CD4-positive, alpha-beta T cell treated with Interleukin-10 for 1 hour (primary cell): ENCODE measurements around the gene SZRD1.
"Not testable (repeated sequence)": the region's sequence is repeated elsewhere in the genome, so short reads cannot be mapped to it uniquely, and the experiment has no call there.

Source experiments
- DNase-seq: peaks from one replicate; pipeline ENCODE4 v3.0.0-alpha.2; 2020

SZRD1 gene, protein sequence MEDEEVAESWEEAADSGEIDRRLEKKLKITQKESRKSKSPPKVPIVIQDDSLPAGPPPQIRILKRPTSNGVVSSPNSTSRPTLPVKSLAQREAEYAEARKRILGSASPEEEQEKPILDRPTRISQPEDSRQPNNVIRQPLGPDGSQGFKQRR

DNA sequence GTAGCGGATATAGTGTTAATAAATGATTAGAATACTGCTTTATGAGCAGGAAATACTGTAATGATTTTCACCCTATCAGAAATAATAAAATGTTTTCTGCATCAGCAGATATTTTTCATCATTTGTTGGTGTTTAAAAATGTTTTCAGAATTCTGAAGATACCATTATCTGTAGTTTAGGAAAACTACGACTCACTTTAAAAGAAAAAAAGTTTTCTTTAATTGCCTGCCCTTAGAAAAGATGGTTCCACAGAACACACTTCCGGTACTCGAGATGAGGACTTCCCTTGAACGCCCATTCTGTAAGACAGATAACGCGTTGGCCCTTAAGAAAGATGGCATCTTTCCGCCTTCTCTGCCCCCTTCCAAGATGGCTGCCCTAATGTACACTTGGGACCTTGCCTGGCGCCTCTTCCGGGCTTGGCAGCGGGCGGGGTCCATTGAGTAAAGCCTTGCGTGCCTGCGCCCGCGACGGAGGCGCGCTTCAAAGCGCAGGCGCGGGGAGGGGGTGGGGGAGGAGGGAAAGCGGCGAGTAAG is at the start of gene SZRD1:
Gene SZRD1, plus strand, starts transcription at position 521 of the 536 bp plus-strand sequence. CDS start 16 bp downstream, outside the sequence.
- DNase-seq = peak; percentile 99

DNA sequence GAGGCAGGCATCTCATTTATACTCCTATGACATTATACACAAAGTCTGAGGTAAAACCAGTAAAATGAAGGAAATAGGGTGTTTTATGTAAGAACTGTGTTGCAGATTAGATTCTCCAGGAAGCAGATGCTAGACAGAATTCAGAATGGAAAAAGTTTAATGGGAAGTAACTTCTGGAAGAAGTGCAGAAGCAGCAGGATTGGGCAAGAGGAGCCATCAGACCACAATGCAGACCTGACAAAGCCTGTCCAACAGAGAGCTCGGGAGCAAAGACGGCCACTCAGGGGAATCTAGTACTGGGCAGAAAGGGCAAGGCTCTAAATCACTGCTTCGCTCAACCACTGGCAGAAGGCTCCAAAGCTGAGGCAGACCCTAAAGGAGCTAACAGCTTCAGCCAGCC is 48.5 kb upstream of the SZRD1 start:
- no peak for DNase-seq

DNA sequence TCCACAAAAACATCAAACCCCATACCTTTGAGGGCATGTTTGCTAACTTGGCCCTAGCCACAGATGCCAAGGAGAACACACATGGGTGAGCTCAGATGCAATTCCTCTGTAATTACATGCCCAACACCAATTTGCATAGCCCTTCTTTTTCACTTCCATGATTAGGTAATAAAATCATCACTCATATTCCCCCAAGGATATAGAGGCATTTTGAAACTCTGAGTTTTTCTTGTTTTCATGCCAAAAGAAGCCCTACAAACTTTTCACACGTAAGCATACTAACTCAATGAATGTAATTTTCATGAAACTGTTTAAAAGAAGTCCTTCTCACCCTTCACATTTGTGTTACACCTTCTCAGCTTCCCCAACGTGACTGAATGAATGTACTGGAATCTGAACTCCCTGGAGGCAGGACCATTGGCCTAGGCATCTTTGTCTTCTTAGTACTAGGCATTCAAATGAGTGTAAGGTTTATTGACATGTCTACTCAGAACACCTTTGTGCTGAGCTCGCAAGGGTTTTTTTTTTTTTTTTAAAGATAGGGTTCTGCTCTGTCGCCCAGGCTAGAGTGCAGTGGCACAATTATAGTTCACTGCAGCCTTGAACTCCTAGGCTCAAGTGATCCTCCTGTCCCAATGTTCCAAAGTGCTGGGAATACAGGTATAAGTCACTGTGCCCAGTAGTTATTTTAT is 45.7 kb upstream of the SZRD1 start:
- DNase-seq = no peak

DNA sequence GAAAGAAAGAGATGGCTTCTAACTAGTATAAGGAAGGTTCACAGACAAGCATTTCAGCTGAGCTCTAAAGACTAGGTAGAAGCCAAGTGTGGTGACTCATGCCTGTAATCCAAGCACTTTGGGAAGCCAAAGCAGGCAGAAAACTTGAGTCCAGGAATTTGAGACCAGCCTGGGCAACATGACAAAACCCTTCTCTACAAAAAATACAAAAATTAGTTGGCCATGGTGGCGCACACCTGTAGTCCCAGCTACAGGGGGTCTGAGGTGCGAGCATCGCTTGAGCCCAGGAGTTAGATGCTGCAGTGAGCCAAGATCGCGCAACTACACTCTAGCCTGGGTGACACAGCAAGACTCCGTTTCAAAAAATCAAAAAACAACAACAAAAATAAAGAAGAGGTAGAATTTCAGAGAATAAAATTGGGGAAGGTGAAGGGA is 42.6 kb upstream of the SZRD1 start:
- DNase-seq = no peak

DNA sequence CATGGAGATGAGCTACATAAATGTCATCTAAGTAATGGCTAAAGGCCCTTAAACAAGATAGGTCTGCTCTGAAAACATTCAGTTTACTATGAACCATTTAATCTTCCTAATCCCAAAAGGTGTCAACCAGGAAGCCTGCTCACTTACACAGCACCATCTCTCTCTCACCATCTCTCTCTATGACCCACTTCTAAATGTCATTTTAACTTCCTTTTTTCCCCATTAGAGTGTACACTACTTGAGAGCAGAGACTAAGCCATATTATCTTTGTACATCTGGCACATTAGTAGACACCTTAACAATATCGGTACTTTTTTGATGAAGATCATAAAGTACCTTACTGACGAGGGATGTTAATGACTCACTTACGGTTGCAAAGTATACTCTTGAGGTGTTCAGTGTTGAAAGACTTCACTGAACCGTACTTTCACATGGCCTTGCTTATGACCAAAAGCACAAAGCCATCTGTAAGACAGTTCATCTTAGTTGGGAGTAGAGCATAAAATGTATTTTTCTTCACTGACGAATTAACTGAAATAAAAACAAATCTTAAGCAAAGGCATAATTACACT is 40.1 kb upstream of the SZRD1 start:
- DNase-seq = no peak

DNA sequence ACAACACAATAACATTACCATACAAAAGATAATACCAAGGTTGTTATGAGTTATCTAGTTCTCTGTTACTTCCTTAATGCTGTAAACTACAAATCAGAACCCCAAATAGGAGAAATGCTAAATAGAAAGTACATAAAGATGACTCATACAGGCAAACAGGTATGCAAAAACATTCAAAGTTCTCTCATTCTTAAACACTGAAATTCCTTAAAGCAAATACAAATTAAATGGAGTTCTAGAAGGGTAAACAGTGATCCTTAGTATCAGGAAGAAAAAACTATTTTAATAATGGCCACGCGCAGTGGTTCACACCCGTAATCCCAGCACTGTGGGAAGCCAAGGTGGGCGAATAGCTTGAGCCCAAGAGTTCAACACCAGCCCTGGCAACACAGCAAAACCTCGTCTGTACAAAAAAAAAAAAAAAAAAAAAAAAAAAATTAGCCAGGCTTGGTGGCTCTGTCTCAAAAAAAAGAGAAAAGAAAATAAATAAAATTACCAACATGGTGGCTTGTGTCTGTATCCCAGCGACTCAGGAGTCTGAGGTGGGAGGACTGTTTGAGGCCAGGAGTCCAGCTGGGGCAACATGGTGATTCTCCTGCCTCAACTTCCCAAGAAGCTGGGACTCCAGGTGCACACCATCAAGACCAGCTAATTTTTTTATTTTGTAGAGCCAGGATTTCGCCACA is 32.2 kb upstream of the SZRD1 start:
- no peak for DNase-seq

DNA sequence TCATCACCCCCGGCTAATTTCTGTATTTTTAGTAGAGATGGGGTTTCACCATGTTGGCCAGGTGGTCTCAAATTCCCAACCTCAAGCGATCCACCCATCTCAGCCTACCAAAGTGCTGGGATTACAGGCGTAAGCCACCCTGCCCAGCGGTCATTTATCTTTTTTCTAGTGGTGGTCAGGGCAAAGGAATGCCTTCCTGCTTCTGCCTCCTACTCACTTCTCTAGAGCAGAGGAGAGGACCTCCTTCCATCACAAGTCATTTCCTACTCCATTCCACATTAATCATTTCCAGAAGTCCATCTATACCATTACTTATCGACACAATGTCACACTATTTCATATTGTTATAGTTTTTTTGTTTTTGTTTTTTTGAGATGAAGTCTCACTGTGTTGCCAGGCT is 28.1 kb upstream of the SZRD1 start:
- DNase-seq = no peak

DNA sequence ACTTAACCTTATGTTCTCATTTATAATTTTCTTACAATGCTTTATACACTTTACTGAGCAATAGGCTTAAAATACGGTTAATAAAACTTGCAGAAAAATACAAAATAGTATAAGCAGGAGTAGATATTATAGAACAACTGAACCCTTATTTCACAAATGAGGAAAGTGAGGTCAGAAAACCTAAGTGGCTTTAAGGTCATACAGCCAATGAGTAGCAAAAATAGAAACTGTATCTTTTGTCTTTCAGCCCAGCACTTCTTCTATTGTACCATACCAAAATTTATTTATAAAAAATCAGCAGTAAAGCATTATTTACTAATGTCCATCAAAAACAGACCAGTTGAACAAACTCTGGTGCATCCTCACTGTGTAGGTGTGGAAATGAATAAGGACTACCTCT is 26.4 kb upstream of the SZRD1 start:
- no peak for DNase-seq

DNA sequence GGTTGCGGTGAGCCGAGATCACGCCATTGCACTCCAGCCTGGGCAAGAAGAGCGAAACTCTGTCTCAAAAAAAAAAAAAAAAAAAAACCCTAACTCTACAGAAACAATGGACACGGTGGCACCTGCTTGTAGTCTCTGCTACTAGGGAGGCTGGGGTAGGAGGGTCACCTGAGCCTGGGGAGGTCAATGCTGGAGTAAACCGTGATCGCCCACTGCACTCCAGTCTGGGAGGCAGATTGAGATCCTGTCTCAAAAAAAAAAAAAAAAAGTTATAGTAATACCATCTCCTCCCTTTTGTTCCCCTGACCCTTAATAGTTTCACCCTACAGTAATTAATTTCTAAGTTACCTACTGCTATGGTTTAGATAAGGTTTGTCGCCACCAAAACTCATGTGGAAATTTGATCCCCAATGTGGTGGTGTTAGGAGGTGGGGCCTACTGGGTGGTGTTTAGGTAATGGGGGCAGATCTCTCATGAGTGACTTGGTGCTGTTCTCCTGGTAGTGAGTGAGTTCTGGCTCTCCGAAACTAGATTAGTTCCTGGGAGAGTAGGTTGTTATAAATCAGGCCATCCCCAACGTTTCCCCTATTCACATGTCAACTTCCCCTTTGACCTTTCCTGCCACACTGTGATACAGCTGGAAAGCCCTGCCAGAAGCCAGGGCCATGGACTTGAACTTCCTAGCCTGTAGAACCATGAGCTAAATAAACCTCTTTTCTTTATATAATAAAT is 24.5 kb upstream of the SZRD1 start:
- DNase-seq = no peak

DNA sequence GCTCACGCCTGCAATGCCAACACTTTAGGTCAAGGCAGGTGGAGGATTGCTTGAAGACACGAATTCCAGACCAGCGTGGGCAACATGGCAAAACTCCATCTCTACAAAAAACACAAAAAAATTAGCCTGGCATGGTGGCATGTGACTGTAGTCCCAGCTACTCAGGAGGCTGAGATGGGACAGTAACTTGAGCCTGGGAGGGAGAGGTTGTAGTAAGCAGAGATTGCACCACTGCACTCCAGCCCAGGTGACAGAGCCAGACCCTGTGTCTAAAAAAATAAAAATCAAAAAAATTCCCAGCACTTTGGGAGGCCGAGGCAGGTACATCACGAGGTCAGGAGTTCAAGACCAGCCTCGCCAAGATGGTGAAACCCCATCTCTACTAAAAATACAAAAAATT is 23.8 kb upstream of the SZRD1 start:
- DNase-seq = not testable (repeated sequence)

DNA sequence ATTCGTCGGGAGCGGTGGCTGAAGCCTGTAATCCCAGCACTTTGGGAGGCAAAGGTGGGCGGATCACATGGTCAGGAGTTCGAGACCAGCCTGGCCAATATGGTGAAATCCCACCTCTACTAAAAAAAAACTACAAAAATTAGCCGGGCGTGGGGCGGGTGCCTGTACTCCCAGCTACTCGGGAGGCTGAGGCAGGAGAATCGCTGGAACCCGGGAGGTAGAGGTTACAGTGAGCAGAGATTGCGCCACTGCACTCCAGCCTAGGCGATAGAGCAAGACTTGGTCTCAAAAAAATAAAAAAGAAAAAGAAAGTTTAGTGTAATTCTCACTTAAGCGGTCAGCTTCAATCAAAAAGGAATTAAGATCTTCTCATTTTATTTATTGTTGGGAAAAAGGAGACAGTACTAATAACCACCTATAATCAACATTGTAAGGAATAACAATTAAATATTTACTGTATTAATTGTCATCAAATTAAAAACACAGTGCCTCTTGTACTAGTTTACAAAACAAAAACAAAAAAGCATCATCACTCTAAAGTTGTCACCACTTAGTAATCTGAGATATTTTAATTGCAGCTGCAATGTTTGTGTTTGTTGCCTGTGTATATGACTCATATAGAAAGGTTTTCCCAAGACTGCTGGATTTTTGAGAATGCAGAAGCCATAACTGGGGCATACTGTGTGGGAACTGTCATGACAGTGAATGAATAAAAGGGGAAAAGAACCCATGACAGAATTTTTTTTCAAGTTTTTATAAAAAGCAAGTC is 18.4 kb upstream of the SZRD1 start:
- no peak for DNase-seq

DNA sequence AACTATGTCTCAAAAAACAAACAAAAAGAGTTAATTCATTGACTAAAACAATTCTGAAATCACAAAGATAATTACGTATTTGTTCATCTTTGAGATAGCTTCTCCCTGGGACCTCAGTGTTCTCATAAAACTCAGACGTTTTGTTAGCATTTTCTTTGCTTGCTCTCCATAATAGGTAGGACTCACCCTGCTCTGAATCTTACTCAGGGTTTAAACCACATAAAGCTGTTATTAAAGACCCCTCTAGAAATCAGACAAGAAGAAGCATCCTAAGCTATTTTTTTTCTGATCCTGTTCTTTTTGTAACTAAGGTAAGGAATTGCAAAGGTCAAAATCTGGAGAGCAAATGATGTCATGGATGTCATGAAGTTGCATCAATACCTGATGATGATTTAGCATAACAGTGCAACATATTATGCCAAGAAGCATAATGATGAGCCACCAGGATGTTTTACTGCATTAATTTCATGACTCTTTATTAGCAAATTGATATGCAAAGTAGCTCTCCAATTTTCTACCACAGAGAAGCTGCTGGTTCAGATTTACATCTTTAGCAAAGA is 17.1 kb upstream of the SZRD1 start:
- DNase-seq = no peak

DNA sequence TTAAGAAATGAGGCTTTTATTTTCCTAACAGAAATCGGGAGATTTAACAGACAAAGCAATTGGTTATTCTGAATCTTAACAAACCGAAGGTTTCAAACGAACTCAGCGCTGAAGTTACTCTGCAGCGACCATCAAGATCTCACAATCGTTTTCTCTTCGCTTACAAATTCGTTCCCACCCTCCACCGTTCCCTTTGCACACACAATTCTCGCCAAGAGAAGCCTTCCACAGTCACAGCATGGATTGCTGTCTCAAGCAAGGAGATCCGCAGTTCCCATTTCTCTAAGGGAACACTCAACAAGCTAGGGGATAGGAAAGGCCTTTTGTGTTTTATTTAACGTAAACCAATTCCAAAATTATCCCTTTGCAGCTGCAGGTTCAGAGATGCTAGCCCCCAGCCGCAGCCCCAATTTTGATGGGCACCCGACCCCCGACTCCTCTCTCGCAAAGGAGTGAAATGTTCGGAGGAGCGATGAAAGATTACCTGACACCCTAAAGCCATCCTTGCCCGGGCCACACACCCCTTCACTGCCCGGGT is 15.5 kb upstream of the SZRD1 start:
- peak; percentile 8 for DNase-seq

DNA sequence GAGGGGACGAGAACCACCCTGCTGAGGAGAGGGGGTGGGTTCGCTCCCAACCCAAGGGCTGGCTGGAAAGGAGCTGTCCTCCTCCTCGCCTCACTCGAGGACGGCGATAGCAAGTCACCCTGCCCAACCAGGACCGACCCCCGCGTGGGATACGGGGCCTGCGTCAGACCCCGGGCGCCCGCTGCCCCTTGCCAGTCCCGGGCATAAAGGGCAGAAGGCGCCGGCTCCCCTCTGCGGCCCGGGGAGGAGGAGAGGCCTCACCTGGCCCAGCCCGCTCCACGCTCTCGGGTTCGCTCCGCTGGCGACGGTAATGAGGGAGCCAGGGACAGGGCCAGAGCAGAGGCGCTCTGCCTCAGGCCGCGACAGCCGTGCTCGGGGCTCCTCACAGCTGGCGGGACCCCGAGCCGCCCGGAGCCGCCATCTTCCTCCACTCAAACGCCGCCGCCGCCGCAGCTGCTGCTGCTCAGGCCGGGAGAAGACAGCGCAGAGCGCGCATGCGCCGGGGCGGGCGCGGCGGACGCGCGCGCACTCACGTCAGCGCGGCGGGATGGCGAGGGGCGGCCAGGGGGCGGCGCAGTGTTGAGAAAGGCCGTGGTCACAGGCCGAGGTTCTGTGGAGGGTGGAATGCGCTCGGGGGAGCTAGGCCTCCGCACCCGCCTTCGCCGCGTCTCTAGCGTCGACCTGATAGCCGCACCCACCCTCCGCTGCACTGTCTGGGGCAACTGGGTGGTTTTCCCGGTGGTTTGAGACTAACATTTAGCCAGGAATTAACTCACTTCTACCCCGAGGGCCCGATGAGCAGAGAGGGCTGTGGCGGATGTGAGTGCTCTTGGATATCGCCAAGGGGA is 14.8 kb upstream of the SZRD1 start, which contains the start of gene FBXO42:
Gene FBXO42, minus strand, starts transcription at position 487 of the 848 bp plus-strand sequence. CDS start 37,062 bp downstream, outside the sequence.
- DNase-seq = peak; percentile 95

DNA sequence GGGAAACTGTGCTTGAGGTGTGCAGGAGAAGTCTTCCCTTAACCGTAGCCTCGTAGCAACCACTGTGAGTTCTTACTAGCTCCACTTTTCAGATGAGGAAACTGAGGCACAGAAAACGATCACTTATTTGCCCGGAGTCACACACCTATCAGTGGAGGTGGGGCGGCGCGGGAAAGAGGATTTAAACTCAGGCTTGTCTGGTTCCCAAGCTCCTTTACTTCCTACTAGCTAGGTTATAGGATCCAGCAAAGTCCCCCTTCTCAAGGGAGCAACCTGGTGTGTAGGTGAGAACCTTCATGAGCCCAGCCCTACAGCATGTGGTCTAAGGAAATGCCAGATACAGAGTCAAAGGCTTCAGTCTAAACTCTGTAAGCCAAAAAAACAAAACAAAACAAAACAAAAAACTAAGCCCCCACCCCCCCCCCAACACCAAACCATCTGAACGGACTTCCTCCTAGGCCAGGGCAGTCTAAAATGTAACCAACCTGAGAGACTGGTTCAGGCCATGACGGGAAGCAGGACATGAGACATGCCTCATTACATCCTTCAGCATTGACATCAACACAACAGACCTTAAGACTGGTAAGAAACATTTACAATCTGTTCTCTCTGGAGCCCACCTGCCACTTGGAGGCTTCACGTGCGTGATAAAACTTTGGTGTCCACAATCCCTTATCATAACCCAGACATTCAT is 14.1 kb upstream of the SZRD1 start:
- peak; percentile 17 for DNase-seq

DNA sequence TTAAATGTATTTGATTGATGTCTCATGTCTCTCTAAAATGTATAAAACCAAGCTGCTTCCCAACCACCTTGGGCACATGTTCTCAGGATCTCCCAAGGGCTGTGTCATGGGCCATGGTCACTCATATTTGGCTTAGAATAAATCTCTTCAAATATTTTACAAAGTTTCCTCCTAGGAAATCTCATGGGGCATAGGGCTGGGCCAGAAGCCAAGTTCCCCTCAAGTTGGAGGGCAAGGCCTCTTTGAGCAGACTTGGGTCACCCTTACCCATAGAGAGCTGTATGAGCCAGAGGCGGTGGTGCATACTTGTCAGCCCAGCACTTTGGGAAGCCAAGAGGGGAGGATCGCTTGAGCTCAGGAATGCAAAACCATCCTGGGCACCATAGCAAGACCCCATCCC is 12.4 kb upstream of the SZRD1 start:
- DNase-seq = no peak

DNA sequence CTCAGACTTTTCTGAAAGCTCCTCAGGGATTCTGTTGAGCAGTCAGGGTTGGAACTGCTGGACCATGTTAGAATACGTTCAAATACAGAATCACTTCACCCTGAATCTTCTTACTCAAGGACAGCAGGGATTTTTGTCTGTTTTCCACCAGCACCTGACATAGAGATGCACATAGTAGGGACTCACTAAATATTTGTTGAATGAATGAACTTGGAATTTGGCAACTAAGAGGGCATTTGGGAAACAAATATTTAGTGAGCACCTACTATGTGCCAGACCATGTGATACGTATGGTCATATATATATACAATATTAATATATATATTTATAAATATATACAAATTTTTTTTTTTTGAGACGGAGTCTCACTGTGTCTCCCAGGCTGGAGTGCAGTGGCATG is 10.2 kb upstream of the SZRD1 start:
- no peak for DNase-seq

DNA sequence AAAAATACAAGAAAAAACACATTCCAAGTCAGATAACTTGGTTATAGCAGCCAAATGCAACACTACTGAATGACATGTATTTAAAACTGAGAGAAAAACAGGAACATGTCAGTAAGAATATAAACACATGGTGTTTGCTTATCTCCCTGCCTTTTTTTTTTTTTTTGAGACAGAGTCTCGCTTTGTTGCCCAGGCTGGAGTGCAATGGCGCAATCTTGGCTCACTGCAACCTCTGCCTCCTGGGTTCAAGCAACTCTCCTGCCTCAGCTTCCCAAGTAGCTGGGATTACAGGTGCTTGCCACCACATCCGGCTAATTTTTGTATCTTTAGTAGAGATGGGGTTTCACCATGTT is 1.9 kb upstream of the SZRD1 start:
- DNase-seq = not testable (repeated sequence)

DNA sequence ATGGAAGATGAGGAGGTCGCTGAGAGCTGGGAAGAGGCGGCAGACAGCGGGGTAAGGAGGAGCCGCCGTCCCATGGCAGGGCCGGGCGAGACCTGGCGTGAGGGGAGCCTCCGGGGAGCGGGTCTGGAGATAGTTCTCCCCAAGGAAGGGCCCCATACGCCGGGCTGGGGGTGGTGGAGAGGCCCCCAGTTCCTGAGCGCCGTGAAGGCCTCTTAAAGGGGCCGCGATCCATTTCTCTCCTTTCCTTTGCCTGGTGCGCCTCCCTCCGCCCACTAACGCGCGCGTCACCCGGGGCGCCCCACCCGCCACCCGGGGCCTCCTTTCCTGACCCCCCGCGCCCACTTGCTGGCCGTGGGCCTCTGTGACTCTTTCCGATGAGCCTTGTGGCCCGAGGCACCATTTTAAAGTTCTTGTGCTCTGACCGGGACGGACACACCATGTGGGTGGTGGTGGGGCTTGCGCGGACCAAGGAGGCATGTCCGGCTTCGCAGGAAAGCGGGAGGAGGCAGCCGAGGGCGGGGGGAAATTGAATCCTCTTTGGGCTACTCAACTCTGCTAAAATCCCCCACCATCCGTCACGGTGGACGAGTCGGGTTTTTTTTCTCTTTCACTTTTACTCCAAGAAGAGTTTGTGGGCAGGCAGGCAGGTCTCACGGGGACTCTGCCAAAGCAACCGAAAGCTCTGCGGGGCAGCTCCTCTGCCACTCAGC is 371 bp downstream of the SZRD1 start:
- DNase-seq = peak; percentile 89
